Measurements from ENCODE around the gene PIAS4.

PIAS4 gene

GRCh38 chr19:3977242-3978143 lies 30.0 kb upstream of the PIAS4 start:
- H3K9ac ChIP-seq (ENCODE audit: low read length in 5 of 5) = no peak overlapping the region
- no peaks in the 10 kb centered on the region for H3K27me3 ChIP-seq (ENCODE audit: control insufficient read depth in 5 of 5, insufficient read depth in 4 of 5, low read length in 5 of 5)
- no peak overlapping the region for H3K4me3 ChIP-seq (ENCODE audit: low read depth in 1 of 5, low read length in 5 of 5)
- peaks cover 0 to 76% (median 69%) of the 10 kb centered on the region in 5 donors for H3K36me3 ChIP-seq (ENCODE audit: control insufficient read depth in 5 of 5, insufficient read depth in 5 of 5, low read length in 5 of 5)
- no peaks in the 10 kb centered on the region for H3K9me3 ChIP-seq (ENCODE audit: control insufficient read depth in 5 of 5, low read length in 5 of 5)
- peaks cover 0 to 8% (median 2%) of the 10 kb centered on the region in 5 donors for H3K4me1 ChIP-seq (ENCODE audit: control insufficient read depth in 5 of 5, insufficient read depth in 5 of 5, low read length in 5 of 5)
- no peak overlapping the region for H3K27ac ChIP-seq (ENCODE audit: low read depth, low read length)

GRCh38 chr19:3978145-3978544 lies 29.4 kb upstream of the PIAS4 start:
- H3K4me1 ChIP-seq (ENCODE audit: control insufficient read depth in 5 of 5, insufficient read depth in 5 of 5, low read length in 5 of 5) = peaks cover 0 to 15% (median 7%) of the 10 kb centered on the region in 5 donors
- H3K4me3 ChIP-seq (ENCODE audit: low read depth in 1 of 5, low read length in 5 of 5) = no peak overlapping the region
- H3K9ac ChIP-seq (ENCODE audit: low read length in 5 of 5) = no peak overlapping the region
- no peaks in the 10 kb centered on the region for H3K27me3 ChIP-seq (ENCODE audit: control insufficient read depth in 5 of 5, insufficient read depth in 4 of 5, low read length in 5 of 5)
- no peak overlapping the region for H3K27ac ChIP-seq (ENCODE audit: low read depth, low read length)
- H3K9me3 ChIP-seq (ENCODE audit: control insufficient read depth in 5 of 5, low read length in 5 of 5) = no peaks in the 10 kb centered on the region
- peaks cover 0 to 82% (median 75%) of the 10 kb centered on the region in 5 donors for H3K36me3 ChIP-seq (ENCODE audit: control insufficient read depth in 5 of 5, insufficient read depth in 5 of 5, low read length in 5 of 5)

GRCh38 chr19:3979289-3979673 lies 28.3 kb upstream of the PIAS4 start:
- H3K9me3 ChIP-seq (ENCODE audit: control insufficient read depth in 5 of 5, low read length in 5 of 5) = no peaks in the 10 kb centered on the region
- H3K27me3 ChIP-seq (ENCODE audit: control insufficient read depth in 5 of 5, insufficient read depth in 4 of 5, low read length in 5 of 5) = no peaks in the 10 kb centered on the region
- H3K27ac ChIP-seq (ENCODE audit: low read depth, low read length) = no peak overlapping the region
- H3K4me3 ChIP-seq (ENCODE audit: low read depth in 1 of 5, low read length in 5 of 5) = no peak overlapping the region
- peaks cover 0 to 93% (median 86%) of the 10 kb centered on the region in 5 donors for H3K36me3 ChIP-seq (ENCODE audit: control insufficient read depth in 5 of 5, insufficient read depth in 5 of 5, low read length in 5 of 5)
- H3K4me1 ChIP-seq (ENCODE audit: control insufficient read depth in 5 of 5, insufficient read depth in 5 of 5, low read length in 5 of 5) = peaks cover 6 to 26% (median 19%) of the 10 kb centered on the region in 5 donors
- H3K9ac ChIP-seq (ENCODE audit: low read length in 5 of 5) = no peak overlapping the region

- Histone ChIP-seq H3K36me3 (ENCODE audit: control insufficient read depth in 5 of 5, insufficient read depth in 5 of 5, low read length in 5 of 5) (peaks cover 0 to 94% (median 86%) of the 10 kb centered on the region in 5 donors), H3K4me3 (ENCODE audit: low read depth in 1 of 5, low read length in 5 of 5) (no peak overlapping the region), H3K9ac (ENCODE audit: low read length in 5 of 5) (no peak overlapping the region), H3K4me1 (ENCODE audit: control insufficient read depth in 5 of 5, insufficient read depth in 5 of 5, low read length in 5 of 5) (peaks cover 6 to 29% (median 23%) of the 10 kb centered on the region in 5 donors), H3K27ac (ENCODE audit: low read depth, low read length) (no peak overlapping the region), H3K9me3 (ENCODE audit: control insufficient read depth in 5 of 5, low read length in 5 of 5) (no peaks in the 10 kb centered on the region), H3K27me3 (ENCODE audit: control insufficient read depth in 5 of 5, insufficient read depth in 4 of 5, low read length in 5 of 5) (no peaks in the 10 kb centered on the region)
These were observed 27.7 kb upstream of the PIAS4 start for GRCh38 chr19:3979674-3980352.

GRCh38 chr19:3980353-3981251 lies 26.9 kb upstream of the PIAS4 start:
- Histone ChIP-seq H3K4me3 (ENCODE audit: low read depth in 1 of 5, low read length in 5 of 5) (no peak overlapping the region), H3K9ac (ENCODE audit: low read length in 5 of 5) (no peak overlapping the region), H3K36me3 (ENCODE audit: control insufficient read depth in 5 of 5, insufficient read depth in 5 of 5, low read length in 5 of 5) (peaks cover 0 to 86% (median 81%) of the 10 kb centered on the region in 5 donors), H3K27me3 (ENCODE audit: control insufficient read depth in 5 of 5, insufficient read depth in 4 of 5, low read length in 5 of 5) (no peaks in the 10 kb centered on the region), H3K4me1 (ENCODE audit: control insufficient read depth in 5 of 5, insufficient read depth in 5 of 5, low read length in 5 of 5) (peaks cover 7 to 32% (median 24%) of the 10 kb centered on the region in 5 donors), H3K27ac (ENCODE audit: low read depth, low read length) (no peak overlapping the region), H3K9me3 (ENCODE audit: control insufficient read depth in 5 of 5, low read length in 5 of 5) (no peaks in the 10 kb centered on the region)

GRCh38 chr19:3981373-3981735 lies 26.2 kb upstream of the PIAS4 start:
- Histone ChIP-seq H3K9ac (ENCODE audit: low read length in 5 of 5) (no peak overlapping the region), H3K27ac (ENCODE audit: low read depth, low read length) (no peak overlapping the region), H3K27me3 (ENCODE audit: control insufficient read depth in 5 of 5, insufficient read depth in 4 of 5, low read length in 5 of 5) (no peaks in the 10 kb centered on the region), H3K9me3 (ENCODE audit: control insufficient read depth in 5 of 5, low read length in 5 of 5) (no peaks in the 10 kb centered on the region), H3K4me3 (ENCODE audit: low read depth in 1 of 5, low read length in 5 of 5) (no peak overlapping the region), H3K4me1 (ENCODE audit: control insufficient read depth in 5 of 5, insufficient read depth in 5 of 5, low read length in 5 of 5) (peaks cover 12 to 40% (median 32%) of the 10 kb centered on the region in 5 donors), H3K36me3 (ENCODE audit: control insufficient read depth in 5 of 5, insufficient read depth in 5 of 5, low read length in 5 of 5) (peaks cover 0 to 80% (median 75%) of the 10 kb centered on the region in 5 donors)

- Histone ChIP-seq H3K27ac (ENCODE audit: low read depth, low read length) (no peak overlapping the region), H3K36me3 (ENCODE audit: control insufficient read depth in 5 of 5, insufficient read depth in 5 of 5, low read length in 5 of 5) (peaks cover 0 to 73% (median 68%) of the 10 kb centered on the region in 5 donors), H3K9ac (ENCODE audit: low read length in 5 of 5) (no peak overlapping the region), H3K27me3 (ENCODE audit: control insufficient read depth in 5 of 5, insufficient read depth in 4 of 5, low read length in 5 of 5) (no peaks in the 10 kb centered on the region), H3K4me3 (ENCODE audit: low read depth in 1 of 5, low read length in 5 of 5) (no peak overlapping the region), H3K4me1 (ENCODE audit: control insufficient read depth in 5 of 5, insufficient read depth in 5 of 5, low read length in 5 of 5) (peaks cover 14 to 46% (median 38%) of the 10 kb centered on the region in 5 donors), H3K9me3 (ENCODE audit: control insufficient read depth in 5 of 5, low read length in 5 of 5) (no peaks in the 10 kb centered on the region)
These were observed 25.5 kb upstream of the PIAS4 start for GRCh38 chr19:3981736-3982681.

GRCh38 chr19:3982701-3983541 lies 24.6 kb upstream of the PIAS4 start:
- Histone ChIP-seq H3K9me3 (ENCODE audit: control insufficient read depth in 5 of 5, low read length in 5 of 5) (no peaks in the 10 kb centered on the region), H3K27ac (ENCODE audit: low read depth, low read length) (peak overlapping the region; percentile 97), H3K36me3 (ENCODE audit: control insufficient read depth in 5 of 5, insufficient read depth in 5 of 5, low read length in 5 of 5) (peaks cover 0 to 64% (median 59%) of the 10 kb centered on the region in 5 donors), H3K9ac (ENCODE audit: low read length in 5 of 5) (peak overlapping the region in 2 of 5 donors; percentile 35 to 93), H3K4me3 (ENCODE audit: low read depth in 1 of 5, low read length in 5 of 5) (peak overlapping the region in 3 of 5 donors; percentile 26 to 98 (median 96)), H3K4me1 (ENCODE audit: control insufficient read depth in 5 of 5, insufficient read depth in 5 of 5, low read length in 5 of 5) (peaks cover 17 to 54% (median 46%) of the 10 kb centered on the region in 5 donors), H3K27me3 (ENCODE audit: control insufficient read depth in 5 of 5, insufficient read depth in 4 of 5, low read length in 5 of 5) (no peaks in the 10 kb centered on the region)
